ENCODE results near the gene NPIPB4.
"Not testable (repeated sequence)": the region's sequence is repeated elsewhere in the genome, so short reads cannot be mapped to it uniquely, and the experiment has no call there.

NPIPB4 gene

GRCh38 chr16:21857656-21858055 is at the start of gene NPIPB4:
Gene NPIPB4 (minus strand): TSS chr16:21857756. CDS start chr16:21857378, 378 bp downstream.
- in situ Hi-C loops (cut with MboI; ENCODE audit: low pct_unique_long_range_greater_than_20kb, low sequenced_read_pairs, unreplicated experiment); DNase-seq (ENCODE audit: low spot score): not testable (repeated sequence)

GRCh38 chr16:21898998-21899397 is 41.4 kb upstream of the NPIPB4 start:
- in situ Hi-C loops (cut with MboI; ENCODE audit: low pct_unique_long_range_greater_than_20kb, low sequenced_read_pairs, unreplicated experiment), result not testable (repeated sequence)

GRCh38 chr16:21881988-21882387 is 24.4 kb upstream of the NPIPB4 start:
- DNase-seq (ENCODE audit: low spot score); in situ Hi-C loops (cut with MboI; ENCODE audit: low pct_unique_long_range_greater_than_20kb, low sequenced_read_pairs, unreplicated experiment): not testable (repeated sequence)

More at GRCh38 chr16:21898998-21899397, 41.4 kb upstream of the NPIPB4 start:
- DNase-seq (ENCODE audit: low spot score), result not testable (repeated sequence)

GRCh38 chr16:21837186-21837585 is 20.4 kb downstream of the NPIPB4 start:
- DNase-seq (ENCODE audit: low spot score); in situ Hi-C loops (cut with MboI; ENCODE audit: low pct_unique_long_range_greater_than_20kb, low sequenced_read_pairs, unreplicated experiment): not testable (repeated sequence)

GRCh38 chr16:21836334-21836733 is 21.2 kb downstream of the NPIPB4 start:
- in situ Hi-C loops (cut with MboI; ENCODE audit: low pct_unique_long_range_greater_than_20kb, low sequenced_read_pairs, unreplicated experiment); DNase-seq (ENCODE audit: low spot score): not testable (repeated sequence)

- DNase-seq (ENCODE audit: low spot score); in situ Hi-C loops (cut with MboI; ENCODE audit: low pct_unique_long_range_greater_than_20kb, low sequenced_read_pairs, unreplicated experiment): not testable (repeated sequence)
Observed at GRCh38 chr16:21835747-21836146, 21.8 kb downstream of the NPIPB4 start.

- in situ Hi-C loops (cut with MboI; ENCODE audit: low pct_unique_long_range_greater_than_20kb, low sequenced_read_pairs, unreplicated experiment); DNase-seq (ENCODE audit: low spot score): not testable (repeated sequence)
Observed at GRCh38 chr16:21834211-21834610, 23.3 kb downstream of the NPIPB4 start.

- DNase-seq (ENCODE audit: low spot score); in situ Hi-C loops (cut with MboI; ENCODE audit: low pct_unique_long_range_greater_than_20kb, low sequenced_read_pairs, unreplicated experiment): not testable (repeated sequence)
Observed at GRCh38 chr16:21829929-21830328, 27.6 kb downstream of the NPIPB4 start.

GRCh38 chr16:21826067-21826706 is 31.4 kb downstream of the NPIPB4 start:
- in situ Hi-C loops (cut with MboI; ENCODE audit: low pct_unique_long_range_greater_than_20kb, low sequenced_read_pairs, unreplicated experiment), result not testable (repeated sequence)

GRCh38 chr16:21825526-21825925 is 32.0 kb downstream of the NPIPB4 start:
- in situ Hi-C loops (cut with MboI; ENCODE audit: low pct_unique_long_range_greater_than_20kb, low sequenced_read_pairs, unreplicated experiment), result not testable (repeated sequence)

More at GRCh38 chr16:21826067-21826706, 31.4 kb downstream of the NPIPB4 start:
- DNase-seq (ENCODE audit: low spot score), result not testable (repeated sequence)

GRCh38 chr16:21823258-21823657 is 34.3 kb downstream of the NPIPB4 start:
- in situ Hi-C loops (cut with MboI; ENCODE audit: low pct_unique_long_range_greater_than_20kb, low sequenced_read_pairs, unreplicated experiment), result loop anchor here (25.0 kb wide), 1 partner anchor 139 kb away; the partner anchor contains the start of gene UQCRC2

More at GRCh38 chr16:21825526-21825925, 32.0 kb downstream of the NPIPB4 start:
- not testable (repeated sequence) for DNase-seq (ENCODE audit: low spot score)

GRCh38 chr16:21820908-21821465 is 36.6 kb downstream of the NPIPB4 start:
- in situ Hi-C loops (cut with MboI; ENCODE audit: low pct_unique_long_range_greater_than_20kb, low sequenced_read_pairs, unreplicated experiment), result loop anchor here (25.0 kb wide), 1 partner anchor 141 kb away; the partner anchor contains the start of gene UQCRC2

More at GRCh38 chr16:21823258-21823657, 34.3 kb downstream of the NPIPB4 start:
- DNase-seq (ENCODE audit: low spot score), result not testable (repeated sequence)

GRCh38 chr16:21820028-21820907 is 37.3 kb downstream of the NPIPB4 start:
- in situ Hi-C loops (cut with MboI; ENCODE audit: low pct_unique_long_range_greater_than_20kb, low sequenced_read_pairs, unreplicated experiment), result loop anchor here (25.0 kb wide), 1 partner anchor 142 kb away; the partner anchor contains the start of gene UQCRC2
- peak; percentile 37 for DNase-seq (ENCODE audit: low spot score)

More at GRCh38 chr16:21820908-21821465, 36.6 kb downstream of the NPIPB4 start:
- not testable (repeated sequence) for DNase-seq (ENCODE audit: low spot score)

- in situ Hi-C loops (cut with MboI; ENCODE audit: low pct_unique_long_range_greater_than_20kb, low sequenced_read_pairs, unreplicated experiment), result loop anchor here (25.0 kb wide), 1 partner anchor 143 kb away; the partner anchor contains the start of gene UQCRC2
Observed at GRCh38 chr16:21819617-21820016, 37.9 kb downstream of the NPIPB4 start.

GRCh38 chr16:21817012-21817411 is 40.5 kb downstream of the NPIPB4 start:
- in situ Hi-C loops (cut with MboI; ENCODE audit: low pct_unique_long_range_greater_than_20kb, low sequenced_read_pairs, unreplicated experiment), result loop anchor here (25.0 kb wide), 1 partner anchor 145 kb away; the partner anchor contains the start of gene UQCRC2
- DNase-seq (ENCODE audit: low spot score), result not testable (repeated sequence)

More at GRCh38 chr16:21819617-21820016, 37.9 kb downstream of the NPIPB4 start:
- not testable (repeated sequence) for DNase-seq (ENCODE audit: low spot score)

GRCh38 chr16:21815694-21816093 is 41.9 kb downstream of the NPIPB4 start:
- DNase-seq (ENCODE audit: low spot score), result not testable (repeated sequence)
- in situ Hi-C loops (cut with MboI; ENCODE audit: low pct_unique_long_range_greater_than_20kb, low sequenced_read_pairs, unreplicated experiment), result loop anchor here (25.0 kb wide), 1 partner anchor 147 kb away; the partner anchor contains the start of gene UQCRC2

GRCh38 chr16:21802375-21802663 is 55.2 kb downstream of the NPIPB4 start:
- in situ Hi-C loops (cut with MboI; ENCODE audit: low pct_unique_long_range_greater_than_20kb, low sequenced_read_pairs, unreplicated experiment), result loop anchor here (25.0 kb wide), 1 partner anchor 160 kb away; the partner anchor contains the start of gene UQCRC2

More at GRCh38 chr16:21802375-21802663, 55.2 kb downstream of the NPIPB4 start:
- not testable (repeated sequence) for DNase-seq (ENCODE audit: low spot score)
